HT-29 (cell line): ENCODE data around the gene LPA. TPM values are rescaled to one million over a fixed set of nuclear protein-coding genes. Genes with fewer than 3 reads are reported as not detected.

Experiments used
- DNase-seq: peaks from one replicate; pipeline ENCODE4 v3.0.0-alpha.2; 2015; ENCODE audit warnings: low spot score
- total RNA-seq: library from RNA; depleted of rRNA; stranded (reverse); fragments of >200 nt; shearing (Covaris generic); gene quantifications from 2 replicates; pipeline ENCODE4 v1.2.3, GENCODE V29; 2014; rRNA removed

The LPA gene
- total RNA-seq, 1 experiment from 2014 or later: not detected

DNA sequence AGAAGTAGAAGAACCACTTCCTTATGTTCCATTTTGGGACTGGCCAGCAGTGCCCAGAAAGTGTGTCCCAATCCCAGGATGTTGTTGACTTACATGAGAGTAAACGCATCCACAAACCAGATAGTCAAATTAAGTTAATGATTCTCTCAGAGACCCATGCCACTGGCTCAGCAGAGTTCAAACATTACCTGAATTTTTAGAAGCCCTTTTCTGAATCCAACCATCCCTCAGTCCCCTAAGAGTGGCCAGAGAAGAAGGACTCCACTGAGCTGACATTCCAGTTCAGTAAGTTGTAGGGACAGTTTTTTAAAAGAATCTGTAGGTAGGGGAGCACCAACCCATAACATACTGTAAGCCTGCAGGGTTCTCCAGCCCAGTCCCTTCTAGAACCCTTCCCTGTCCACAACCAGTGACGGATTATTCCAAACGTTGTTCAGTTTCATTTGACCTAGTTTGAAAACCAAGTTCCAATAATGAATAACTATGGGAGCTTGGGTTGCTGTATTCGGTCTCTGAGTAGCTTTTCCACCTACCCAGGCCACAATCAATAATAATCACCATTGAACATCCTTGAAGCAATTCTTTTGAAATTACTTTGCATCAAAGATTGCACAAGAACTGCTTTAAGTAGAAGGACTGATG, 153.0 kb downstream of the LPA start:
- DNase-seq: no peak

DNA sequence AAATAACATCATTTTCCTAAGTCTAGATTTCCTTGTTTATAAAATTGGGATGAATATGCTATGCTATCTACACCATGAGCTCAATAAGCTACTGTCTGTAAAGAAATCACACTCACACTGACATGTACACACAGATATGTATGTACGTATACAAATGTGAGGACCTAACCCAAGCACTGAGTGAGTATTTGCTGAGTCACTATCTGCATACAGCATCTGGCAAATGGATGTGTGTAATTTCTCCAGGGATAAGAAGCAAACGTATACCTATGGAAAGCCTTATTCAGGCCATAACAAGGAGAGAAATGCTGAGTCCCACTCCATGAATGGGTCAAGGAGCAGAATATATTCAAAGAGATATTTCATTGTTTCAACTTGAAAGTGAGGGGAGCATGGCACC, 153.9 kb downstream of the LPA start:
- DNase-seq: no peak

- DNase-seq: no peak
Measured at GRCh38 chr6:160509610-160510009, 154.5 kb downstream of the LPA start.

DNA sequence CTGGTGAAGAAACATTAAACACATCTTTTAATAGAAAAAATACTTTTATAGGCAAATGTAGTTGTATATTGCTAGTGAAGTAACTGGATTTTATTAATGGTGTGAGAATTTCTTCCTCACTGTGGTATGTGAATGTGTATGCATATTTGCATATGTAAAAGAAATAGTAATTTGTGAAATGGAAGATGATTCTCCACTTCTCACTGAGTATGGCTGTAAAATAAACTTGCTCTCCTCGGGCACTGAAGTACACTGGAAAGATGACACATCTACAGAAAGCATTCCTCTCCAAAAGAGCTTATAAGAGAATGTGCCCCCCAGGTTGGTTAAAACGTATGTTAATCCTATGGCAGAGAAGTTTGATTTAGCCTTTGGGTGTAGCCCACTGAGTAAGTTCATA, 155.5 kb downstream of the LPA start:
- DNase-seq: no peak

DNA sequence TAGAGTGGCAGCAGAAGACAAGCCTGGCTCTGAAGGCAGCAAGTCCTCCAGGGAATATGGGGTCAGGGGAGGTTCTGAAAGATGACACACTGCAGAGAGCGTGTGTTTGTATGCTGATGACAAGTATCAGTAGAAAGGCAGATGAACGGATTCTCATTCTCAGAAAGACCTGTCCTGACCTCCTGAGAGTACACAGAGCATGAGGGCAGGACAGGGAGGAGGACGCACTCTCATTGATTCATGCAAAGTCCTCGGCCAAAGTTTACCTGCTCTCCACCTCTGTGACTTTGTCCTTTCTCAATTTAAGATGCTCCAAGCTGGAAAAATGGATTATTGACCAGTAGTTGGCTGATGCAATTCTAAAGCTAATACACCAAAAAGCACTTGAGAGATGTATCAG, 156.7 kb downstream of the LPA start:
- DNase-seq: no peak

DNA sequence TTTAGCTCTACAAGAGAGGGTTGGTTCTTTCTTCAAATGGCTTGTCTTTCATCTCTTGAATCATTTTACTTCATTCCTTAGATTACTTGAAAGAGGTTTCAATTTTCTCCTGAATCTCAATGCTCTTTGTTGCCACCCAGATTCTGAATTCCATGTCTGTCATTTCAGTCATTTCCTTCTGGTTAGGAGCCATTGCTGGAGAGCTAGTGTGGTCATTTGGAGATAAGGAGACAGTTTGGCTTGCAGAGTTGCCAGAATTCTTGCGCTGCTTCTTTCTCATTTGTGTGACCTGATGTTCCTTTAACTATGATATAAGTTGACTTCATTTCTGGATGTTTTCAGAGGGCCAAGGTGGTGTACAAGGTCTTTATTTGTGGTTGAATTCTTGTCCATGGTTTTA, 158.1 kb downstream of the LPA start:
- no peak for DNase-seq

DNA sequence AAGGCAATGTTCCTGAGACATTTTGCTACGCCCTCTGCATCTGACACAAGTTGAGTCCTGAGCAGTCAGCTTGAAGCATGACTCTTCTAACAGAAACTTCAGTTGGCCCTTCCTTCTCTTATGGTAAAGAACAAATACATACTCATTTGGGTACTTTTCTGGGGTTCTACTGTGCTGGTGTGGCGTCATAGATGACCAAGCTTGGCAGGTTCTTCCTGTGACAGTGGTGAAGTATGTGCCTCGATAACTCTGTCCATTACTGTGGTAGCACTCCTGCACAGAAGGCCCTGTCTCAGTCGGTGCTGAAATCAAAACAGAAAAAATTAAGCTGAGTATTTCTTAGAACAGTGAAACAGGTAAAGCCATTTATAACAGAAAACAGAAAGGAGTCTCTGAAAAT, 163.4 kb downstream of the LPA start:
- DNase-seq: no peak

DNA sequence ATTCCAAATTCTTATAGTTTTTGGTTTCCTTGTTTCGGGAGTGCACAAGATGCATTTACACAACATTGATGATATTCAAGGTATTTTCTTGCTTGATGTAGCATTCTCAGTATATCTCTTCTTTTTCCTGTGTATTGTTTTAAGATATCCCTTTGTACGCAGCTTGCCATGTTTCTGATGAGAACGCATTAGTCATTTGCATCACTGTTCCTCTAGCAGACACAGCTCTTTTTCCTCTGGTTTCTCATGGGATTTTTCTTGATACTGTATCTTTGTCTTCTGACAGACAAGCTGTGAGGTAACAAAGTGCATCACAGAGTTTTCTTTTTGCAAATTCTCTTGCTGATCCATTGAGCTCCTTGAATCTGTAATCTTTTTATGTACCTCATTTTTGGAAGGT, 169.5 kb downstream of the LPA start:
- no peak for DNase-seq

DNA sequence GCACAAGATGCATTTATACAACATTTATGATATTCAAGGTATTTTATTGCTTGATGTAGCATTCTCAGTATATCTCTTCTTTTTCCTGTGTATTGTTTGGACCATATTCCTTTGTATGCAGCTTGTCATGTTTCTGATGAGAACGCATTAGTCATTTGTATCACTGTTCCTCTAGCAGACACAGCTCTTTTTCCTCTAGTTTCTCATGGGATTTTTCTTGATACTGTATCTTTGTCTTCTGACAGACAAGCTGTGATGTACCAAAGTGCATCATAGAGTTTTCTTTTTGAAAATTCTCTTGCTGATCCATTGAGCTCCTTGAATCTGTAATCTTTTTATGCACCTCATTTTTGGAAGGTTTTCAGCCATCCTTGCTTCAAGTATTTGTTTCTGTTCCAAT, 175.0 kb downstream of the LPA start:
- DNase-seq: no peak

- DNase-seq: no peak
Measured at GRCh38 chr6:160487116-160487515, 177.0 kb downstream of the LPA start.

Other genes with a start within 250 kb of the LPA start
- not detected in 2 replicates for gene PLG, start 38.0 kb upstream of the LPA start, total RNA-seq